HL-60 (cell line): Measurements from ENCODE around the gene ARID5B.

Source experiments
- DNase-seq, 2 experiments: peaks; one replicate each; pipeline ENCODE4 v3.0.0-alpha.2; 2010 to 2020; ENCODE audit warnings: low read depth in 1 of 2, low spot score in 1 of 2
- H3K27ac ChIP-seq: fragments of 250-450 bp; sonication (Bioruptor Pico); replicated peaks from 2 replicates; pipeline ENCODE4 v1.5.1; 2020; ENCODE audit warnings: mild to moderate bottlenecking, moderate library complexity
- H3K27me3 ChIP-seq: fragments of 250-450 bp; sonication (Bioruptor Pico); 2 replicates; pipeline ENCODE4 v1.5.1; 2021; ENCODE audit warnings: mild to moderate bottlenecking, moderate library complexity; ENCODE audit not compliant: insufficient read depth, poor library complexity, severe bottlenecking
- H3K4me3 ChIP-seq: replicated peaks from 2 replicates; pipeline ENCODE4 v1.5.1; 2011; ENCODE audit warnings: mild to moderate bottlenecking, control low read depth, low read length; ENCODE audit not compliant: insufficient read depth
- GABPA ChIP-seq: IDR thresholded peaks from 2 replicates; pipeline ENCODE4 v1.6.1; 2012; ENCODE audit warnings: low read depth
- POLR2AphosphoS5 ChIP-seq: IDR thresholded peaks from 2 replicates; pipeline ENCODE4 v1.6.1; 2012; ENCODE audit warnings: low read depth
- REST ChIP-seq: IDR thresholded peaks from 2 replicates; pipeline ENCODE4 v1.6.1; 2012; ENCODE audit warnings: low read depth; ENCODE audit not compliant: insufficient replicate concordance
- SPI1 ChIP-seq: IDR thresholded peaks from 2 replicates; pipeline ENCODE4 v1.6.1; 2012; ENCODE audit warnings: low read depth, mild to moderate bottlenecking, borderline replicate concordance
- TF ChIP-seq, protein P1 (sequence below): IDR thresholded peaks from one replicate; pipeline ENCODE4 v1.5.1; 2011; ENCODE audit warnings: low read length, control low read depth, inconsistent platforms; ENCODE audit not compliant: insufficient read depth

Gene ARID5B

GRCh38 chr10:61935077-61935476 lies 33.6 kb downstream of the ARID5B start:
- Histone ChIP-seq H3K27me3 (no peaks in the 10 kb centered on the region), H3K4me3 (no peak overlapping the region), H3K27ac (no peak overlapping the region)
- DNase-seq, result no peak
- no peak for TF ChIP-seq POLR2AphosphoS5
- TF ChIP-seq REST, result no peak
- TF ChIP-seq SPI1, result no peak
- TF ChIP-seq, protein P1, sequence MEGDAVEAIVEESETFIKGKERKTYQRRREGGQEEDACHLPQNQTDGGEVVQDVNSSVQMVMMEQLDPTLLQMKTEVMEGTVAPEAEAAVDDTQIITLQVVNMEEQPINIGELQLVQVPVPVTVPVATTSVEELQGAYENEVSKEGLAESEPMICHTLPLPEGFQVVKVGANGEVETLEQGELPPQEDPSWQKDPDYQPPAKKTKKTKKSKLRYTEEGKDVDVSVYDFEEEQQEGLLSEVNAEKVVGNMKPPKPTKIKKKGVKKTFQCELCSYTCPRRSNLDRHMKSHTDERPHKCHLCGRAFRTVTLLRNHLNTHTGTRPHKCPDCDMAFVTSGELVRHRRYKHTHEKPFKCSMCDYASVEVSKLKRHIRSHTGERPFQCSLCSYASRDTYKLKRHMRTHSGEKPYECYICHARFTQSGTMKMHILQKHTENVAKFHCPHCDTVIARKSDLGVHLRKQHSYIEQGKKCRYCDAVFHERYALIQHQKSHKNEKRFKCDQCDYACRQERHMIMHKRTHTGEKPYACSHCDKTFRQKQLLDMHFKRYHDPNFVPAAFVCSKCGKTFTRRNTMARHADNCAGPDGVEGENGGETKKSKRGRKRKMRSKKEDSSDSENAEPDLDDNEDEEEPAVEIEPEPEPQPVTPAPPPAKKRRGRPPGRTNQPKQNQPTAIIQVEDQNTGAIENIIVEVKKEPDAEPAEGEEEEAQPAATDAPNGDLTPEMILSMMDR, result no peak
- TF ChIP-seq GABPA, result no peak

GRCh38 chr10:61936770-61937169 lies 35.3 kb downstream of the ARID5B start:
- Histone ChIP-seq H3K27ac (no peak overlapping the region), H3K27me3 (no peaks in the 10 kb centered on the region), H3K4me3 (no peak overlapping the region)
- TF ChIP-seq SPI1 (no peak), POLR2AphosphoS5 (no peak), REST (no peak), GABPA (no peak)
- TF ChIP-seq, protein P1, result no peak
- no peak for DNase-seq

DNA sequence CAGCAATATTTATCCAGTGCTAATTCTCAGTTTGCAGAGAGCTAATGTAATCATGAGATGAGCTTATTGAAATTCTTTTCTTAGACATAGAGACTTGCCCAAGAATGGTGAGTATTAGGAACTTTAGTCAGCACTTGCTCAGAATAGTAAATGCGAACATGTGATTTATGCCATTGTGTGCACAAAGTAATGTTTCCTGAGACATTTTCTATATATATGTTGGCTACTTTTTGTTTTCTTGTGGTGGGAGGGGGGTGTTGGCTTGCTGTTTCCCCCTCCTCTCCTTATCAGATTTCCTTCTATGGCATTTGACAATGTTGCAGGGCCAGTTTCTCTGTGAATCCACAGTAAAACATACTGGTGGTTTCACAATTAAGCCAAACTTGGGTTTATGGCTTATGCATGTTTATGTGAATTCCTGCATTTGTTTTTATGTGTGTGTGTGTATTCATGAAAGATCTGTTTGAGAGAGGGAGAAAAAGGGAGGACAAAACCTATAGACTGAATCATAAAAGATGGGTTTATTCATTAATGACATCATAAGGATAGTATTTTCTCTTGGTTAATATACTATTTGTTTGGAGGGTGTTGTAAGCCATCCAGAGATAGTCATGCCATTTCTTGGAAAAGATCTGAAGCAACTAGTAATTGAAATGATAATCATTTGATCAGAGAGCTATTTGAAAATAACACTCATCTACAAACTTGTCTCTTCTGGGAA lies 36.3 kb downstream of the ARID5B start:
- no peak overlapping the region for H3K27ac ChIP-seq
- H3K27me3 ChIP-seq, result no peaks in the 10 kb centered on the region
- no peak overlapping the region for H3K4me3 ChIP-seq
- no peak for TF ChIP-seq SPI1
- TF ChIP-seq POLR2AphosphoS5, result no peak
- TF ChIP-seq GABPA, result no peak
- TF ChIP-seq, protein P1, result no peak
- TF ChIP-seq REST, result no peak
- no peak for DNase-seq
